HL-60 (cell line): ENCODE results near the gene ZNF512B.
"Not testable (repeated sequence)": the region's sequence is repeated elsewhere in the genome, so short reads cannot be mapped to it uniquely, and the experiment has no call there.

Source experiments
- DNase-seq, 2 experiments: peaks; one replicate each; pipeline ENCODE4 v3.0.0-alpha.2; 2010 to 2020; ENCODE audit warnings: low read depth in 1 of 2, low spot score in 1 of 2
- H3K27ac ChIP-seq: fragments of 250-450 bp; sonication (Bioruptor Pico); replicated peaks from 2 replicates; pipeline ENCODE4 v1.5.1; 2020; ENCODE audit warnings: mild to moderate bottlenecking, moderate library complexity
- H3K27me3 ChIP-seq: fragments of 250-450 bp; sonication (Bioruptor Pico); 2 replicates; pipeline ENCODE4 v1.5.1; 2021; ENCODE audit warnings: mild to moderate bottlenecking, moderate library complexity; ENCODE audit not compliant: insufficient read depth, poor library complexity, severe bottlenecking
- H3K4me3 ChIP-seq: replicated peaks from 2 replicates; pipeline ENCODE4 v1.5.1; 2011; ENCODE audit warnings: mild to moderate bottlenecking, control low read depth, low read length; ENCODE audit not compliant: insufficient read depth
- CTCF ChIP-seq: IDR thresholded peaks from one replicate; pipeline ENCODE4 v1.5.1; 2011; ENCODE audit warnings: low read length, control low read depth, inconsistent platforms; ENCODE audit not compliant: insufficient read depth
- GABPA ChIP-seq: IDR thresholded peaks from 2 replicates; pipeline ENCODE4 v1.6.1; 2012; ENCODE audit warnings: low read depth
- POLR2AphosphoS5 ChIP-seq: IDR thresholded peaks from 2 replicates; pipeline ENCODE4 v1.6.1; 2012; ENCODE audit warnings: low read depth
- REST ChIP-seq: IDR thresholded peaks from 2 replicates; pipeline ENCODE4 v1.6.1; 2012; ENCODE audit warnings: low read depth; ENCODE audit not compliant: insufficient replicate concordance
- SPI1 ChIP-seq: IDR thresholded peaks from 2 replicates; pipeline ENCODE4 v1.6.1; 2012; ENCODE audit warnings: low read depth, mild to moderate bottlenecking, borderline replicate concordance

Gene ZNF512B

GRCh38 chr20:63978319-63979228 lies 8.8 kb upstream of the ZNF512B start:
- TF ChIP-seq GABPA = 0 out of 2 replicates have a peak, but pooled peaks have one; percentile 23
- TF ChIP-seq POLR2AphosphoS5 = no peak
- peak; percentile 5; the same call in 1 of the 2 replicates for TF ChIP-seq SPI1
- peak overlapping the region; percentile 61 for H3K4me3 ChIP-seq
- peak; percentile 83 for DNase-seq
- no peaks in the 10 kb centered on the region for H3K27me3 ChIP-seq
- peak overlapping the region; percentile 89 for H3K27ac ChIP-seq

- TF ChIP-seq SPI1 (no peak), CTCF (no peak), POLR2AphosphoS5 (no peak), GABPA (no peak), REST (no peak)
- H3K4me3 ChIP-seq = peak overlapping the region; percentile 61
Measured at GRCh38 chr20:63977739-63978276, 8.1 kb upstream of the ZNF512B start.

GRCh38 chr20:63976980-63977738 lies 7.4 kb upstream of the ZNF512B start:
- H3K27me3 ChIP-seq = no peaks in the 10 kb centered on the region
- peak overlapping the region; percentile 61 for H3K4me3 ChIP-seq
- TF ChIP-seq GABPA (no peak), REST (no peak), CTCF (no peak), POLR2AphosphoS5 (no peak), SPI1 (no peak)
- H3K27ac ChIP-seq = peak overlapping the region; percentile 89
- DNase-seq = no peak

More at GRCh38 chr20:63977739-63978276, 8.1 kb upstream of the ZNF512B start:
- peak; percentile 69 to 73 for DNase-seq
- H3K27me3 ChIP-seq = no peaks in the 10 kb centered on the region
- peak overlapping the region; percentile 89 for H3K27ac ChIP-seq

DNA sequence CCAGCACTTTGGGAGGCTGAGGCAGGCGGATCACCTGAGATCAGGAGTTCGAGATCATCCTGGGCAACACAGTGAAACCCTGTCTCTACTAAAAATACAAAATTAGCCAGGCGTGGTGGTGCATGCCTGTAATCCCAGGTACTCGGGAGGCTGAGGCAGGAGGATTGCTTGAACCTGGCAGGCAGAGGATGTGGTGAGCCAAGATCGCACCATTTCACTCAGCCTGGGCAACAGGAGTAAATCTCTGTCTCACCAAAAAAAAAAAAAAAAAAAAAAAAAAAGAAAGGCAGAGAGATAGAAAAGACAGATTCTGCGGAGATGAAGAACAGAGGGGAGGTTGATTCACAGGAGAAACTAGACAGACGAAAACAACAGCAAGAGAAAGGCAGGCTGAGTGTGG lies 6.8 kb upstream of the ZNF512B start:
- not testable (repeated sequence) for H3K4me3 ChIP-seq, H3K27ac ChIP-seq

More for the DNA sequence above, 6.8 kb upstream of the ZNF512B start:
- not testable (repeated sequence) for DNase-seq, H3K27me3 ChIP-seq
